NT2/D1 (cell line): ENCODE measurements around the gene ZKSCAN3.

Experiments
- DNase-seq: peaks from one replicate; pipeline ENCODE4 v3.0.0-alpha.2; 2011; ENCODE audit warnings: low read depth, low spot score
- H3K27me3 ChIP-seq: 2 replicates; pipeline ENCODE4 v1.6.0; 2011; ENCODE audit warnings: mild to moderate bottlenecking; ENCODE audit not compliant: insufficient read length, insufficient read depth
- H3K36me3 ChIP-seq: 2 replicates; pipeline ENCODE4 v1.6.1; 2011; ENCODE audit warnings: mild to moderate bottlenecking, low read length, mixed read lengths; ENCODE audit not compliant: insufficient read depth, insufficient read length
- H3K4me1 ChIP-seq: 2 replicates; pipeline ENCODE4 v1.5.1; 2011; ENCODE audit not compliant: insufficient read depth, insufficient read length
- H3K4me3 ChIP-seq: 2 replicates; pipeline ENCODE4 v1.5.1; 2011; ENCODE audit warnings: low read depth; ENCODE audit not compliant: insufficient read length
- H3K9ac ChIP-seq: 2 replicates; pipeline ENCODE4 v1.6.0; 2011; ENCODE audit warnings: low read depth; ENCODE audit not compliant: insufficient read length
- H3K9me3 ChIP-seq: 2 replicates; pipeline ENCODE4 v1.5.1; 2011; ENCODE audit warnings: mild to moderate bottlenecking, low read length; ENCODE audit not compliant: insufficient read depth
- SUZ12 ChIP-seq: IDR thresholded peaks from 2 replicates; pipeline ENCODE4 v1.6.1; 2011; ENCODE audit not compliant: insufficient read length, insufficient read depth; ENCODE audit errors: extremely low read depth
- YY1 ChIP-seq: IDR thresholded peaks from 2 replicates; pipeline ENCODE4 v1.6.1; 2011; ENCODE audit not compliant: insufficient read length, insufficient read depth
- ZNF274 ChIP-seq: IDR thresholded peaks from 2 replicates; pipeline ENCODE4 v1.6.1; 2011; ENCODE audit warnings: mild to moderate bottlenecking, low read depth, low read length

The ZKSCAN3 gene

DNA sequence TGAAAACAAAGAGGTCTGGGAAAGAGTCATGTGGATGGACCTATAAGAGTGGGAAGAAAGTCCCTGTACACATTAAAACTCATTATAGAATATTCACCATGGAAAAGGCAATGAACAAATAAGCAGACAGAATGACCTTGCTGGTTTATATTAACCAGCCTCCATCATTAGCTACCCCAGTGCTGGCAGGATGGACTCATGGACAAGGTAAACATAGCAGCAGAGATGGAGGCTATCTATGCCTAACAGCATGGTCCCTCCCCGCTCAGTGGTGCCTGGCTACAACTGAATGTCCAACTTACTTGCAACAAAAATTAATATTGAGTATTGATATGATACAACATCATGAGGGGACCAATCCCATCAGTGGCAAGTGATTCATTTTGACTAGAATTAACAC lies 4.5 kb upstream of the ZKSCAN3 start:
- H3K4me3 ChIP-seq = no peak overlapping the region
- H3K36me3 ChIP-seq = no peaks in the 10 kb centered on the region
- no peak for TF ChIP-seq ZNF274
- TF ChIP-seq SUZ12 = no peak
- TF ChIP-seq YY1 = no peak
- H3K9ac ChIP-seq = no peak overlapping the region
- no peaks in the 10 kb centered on the region for H3K4me1 ChIP-seq
- no peak for DNase-seq
- peaks cover 3% of the 10 kb centered on the region; the same call in 1 of the 2 replicates for H3K9me3 ChIP-seq
- H3K27me3 ChIP-seq = no peaks in the 10 kb centered on the region

GRCh38 chr6:28347119-28347518 lies 2.6 kb upstream of the ZKSCAN3 start:
- no peaks in the 10 kb centered on the region for H3K27me3 ChIP-seq
- DNase-seq = no peak
- TF ChIP-seq YY1 = no peak
- TF ChIP-seq SUZ12 = no peak
- TF ChIP-seq ZNF274 = no peak
- no peak overlapping the region for H3K9ac ChIP-seq
- no peaks in the 10 kb centered on the region for H3K9me3 ChIP-seq
- no peaks in the 10 kb centered on the region for H3K4me1 ChIP-seq
- H3K36me3 ChIP-seq = no peaks in the 10 kb centered on the region
- H3K4me3 ChIP-seq = no peak overlapping the region

- H3K4me3 ChIP-seq = peak overlapping the region; percentile 83
- H3K36me3 ChIP-seq = peaks cover 9% of the 10 kb centered on the region
- H3K27me3 ChIP-seq = no peaks in the 10 kb centered on the region
- no peak for TF ChIP-seq YY1
- no peak for TF ChIP-seq SUZ12
- TF ChIP-seq ZNF274 = no peak
- DNase-seq = no peak
- no peaks in the 10 kb centered on the region for H3K4me1 ChIP-seq
- H3K9me3 ChIP-seq = peaks cover 10% of the 10 kb centered on the region; the same call in 1 of the 2 replicates
- peak overlapping the region; percentile 85 for H3K9ac ChIP-seq
Observed at GRCh38 chr6:28349344-28349891, 329 bp upstream of the ZKSCAN3 start.

GRCh38 chr6:28351087-28351486 lies 1.3 kb downstream of the ZKSCAN3 start:
- TF ChIP-seq SUZ12 = no peak
- TF ChIP-seq YY1 = no peak
- no peak for TF ChIP-seq ZNF274
- Histone ChIP-seq H3K4me1 (no peaks in the 10 kb centered on the region), H3K4me3 (no peak overlapping the region), H3K27me3 (no peaks in the 10 kb centered on the region), H3K9me3 (peaks cover 10% of the 10 kb centered on the region; the same call in 1 of the 2 replicates), H3K9ac (no peak overlapping the region), H3K36me3 (peaks cover 13% of the 10 kb centered on the region)
- no peak for DNase-seq

DNA sequence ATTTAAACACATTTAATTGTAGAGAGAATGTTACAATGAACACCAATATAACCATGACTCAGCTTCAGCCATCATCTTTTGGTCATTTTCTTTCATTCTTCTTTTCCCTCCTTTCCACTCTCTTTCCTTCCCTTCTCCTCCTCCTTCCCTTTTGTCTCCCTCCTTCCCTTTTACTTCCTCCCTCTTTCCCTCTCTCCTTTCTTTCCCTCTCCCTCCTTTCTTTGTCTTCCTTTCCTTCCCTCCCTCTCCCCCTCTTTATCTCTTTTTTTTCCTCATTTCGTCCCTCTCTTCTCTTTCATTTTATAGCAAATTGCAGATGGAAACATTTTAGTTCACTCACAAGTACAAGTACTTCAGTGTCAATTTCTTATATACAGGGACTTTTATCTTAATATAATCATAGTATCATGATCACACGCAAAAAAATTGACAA lies 1.8 kb downstream of the ZKSCAN3 start:
- Histone ChIP-seq H3K9me3 (peaks cover 10% of the 10 kb centered on the region; the same call in 1 of the 2 replicates), H3K27me3 (no peaks in the 10 kb centered on the region), H3K9ac (no peak overlapping the region), H3K4me1 (no peaks in the 10 kb centered on the region), H3K36me3 (peaks cover 13% of the 10 kb centered on the region), H3K4me3 (no peak overlapping the region)
- DNase-seq = no peak
- TF ChIP-seq ZNF274 (no peak), YY1 (no peak), SUZ12 (no peak)

- peaks cover 2% of the 10 kb centered on the region for H3K4me1 ChIP-seq
- no peaks in the 10 kb centered on the region for H3K27me3 ChIP-seq
- no peak for TF ChIP-seq SUZ12
- no peak for TF ChIP-seq ZNF274
- TF ChIP-seq YY1 = no peak
- no peak for DNase-seq
- no peak overlapping the region for H3K9ac ChIP-seq
- peaks cover 10% of the 10 kb centered on the region; the same call in 1 of the 2 replicates for H3K9me3 ChIP-seq
- H3K4me3 ChIP-seq = no peak overlapping the region
- H3K36me3 ChIP-seq = peaks cover 13% of the 10 kb centered on the region
Observed at GRCh38 chr6:28353356-28353755, 3.6 kb downstream of the ZKSCAN3 start.

DNA sequence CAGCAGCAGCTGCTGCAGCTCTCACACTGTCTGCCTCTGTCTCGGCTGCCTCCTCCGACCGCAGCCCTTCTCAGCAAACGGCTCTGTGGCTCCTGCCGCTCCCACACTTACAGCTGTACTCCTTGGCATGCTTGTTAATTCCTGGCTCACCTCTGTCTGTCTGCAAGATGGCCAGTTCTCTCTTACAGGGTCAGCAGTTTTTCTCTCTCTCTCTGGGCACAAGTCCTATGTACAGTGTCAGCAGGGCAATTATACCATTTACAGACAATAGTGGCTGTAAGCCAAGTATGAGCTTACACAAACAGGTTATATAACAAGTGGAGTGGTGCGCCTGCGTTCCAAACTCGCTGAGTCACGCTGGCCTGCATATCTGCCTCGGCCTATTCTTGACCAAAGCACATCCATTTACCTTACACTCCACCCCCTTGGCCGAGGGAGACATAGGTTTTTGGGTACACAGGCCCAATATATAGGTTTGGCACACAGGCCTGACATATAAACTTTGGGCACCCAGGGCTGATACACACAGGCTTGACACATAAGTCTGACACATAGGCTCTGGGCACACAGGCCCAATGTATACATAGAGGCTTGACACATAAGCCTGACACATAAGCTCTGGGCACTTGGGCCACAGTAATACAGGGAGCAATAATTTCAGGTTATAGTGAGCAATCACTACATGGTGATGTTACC lies 4.4 kb downstream of the ZKSCAN3 start:
- peaks cover 10% of the 10 kb centered on the region; the same call in 1 of the 2 replicates for H3K9me3 ChIP-seq
- peaks cover 13% of the 10 kb centered on the region for H3K36me3 ChIP-seq
- peaks cover 2% of the 10 kb centered on the region for H3K4me1 ChIP-seq
- TF ChIP-seq SUZ12 (no peak), ZNF274 (no peak), YY1 (no peak)
- no peaks in the 10 kb centered on the region for H3K27me3 ChIP-seq
- no peak overlapping the region for H3K9ac ChIP-seq
- no peak overlapping the region for H3K4me3 ChIP-seq
- no peak for DNase-seq
